ENCODE data around the gene HECTD4.
"Not testable (repeated sequence)": the region's sequence is repeated elsewhere in the genome, so short reads cannot be mapped to it uniquely, and the experiment has no call there.

HECTD4 gene

GRCh38 chr12:112110787-112111662 is 271.2 kb downstream of the HECTD4 start:
- Mint-ChIP-seq H3K27ac (peak overlapping the region; percentile 34), H3K4me1 (ENCODE audit: low read depth) (peaks cover 30% of the 10 kb centered on the region)
- H3K36me3 Mint-ChIP-seq; H3K9me3 Mint-ChIP-seq (ENCODE audit: low read depth); H3K4me3 Mint-ChIP-seq; H3K27me3 Mint-ChIP-seq: not testable (repeated sequence)
